GM18520 (cell line): ENCODE results near the gene ITPR2.
A peak's percentile ranks its signal among the peaks of the same experiment; 100 is the strongest.

Experiments
- ATAC-seq: cut with Tn5 transposase; IDR thresholded peaks from one replicate; pipeline ENCODE4 v1.9.1; 2021; ENCODE audit not compliant: unreplicated experiment

ITPR2 gene

DNA sequence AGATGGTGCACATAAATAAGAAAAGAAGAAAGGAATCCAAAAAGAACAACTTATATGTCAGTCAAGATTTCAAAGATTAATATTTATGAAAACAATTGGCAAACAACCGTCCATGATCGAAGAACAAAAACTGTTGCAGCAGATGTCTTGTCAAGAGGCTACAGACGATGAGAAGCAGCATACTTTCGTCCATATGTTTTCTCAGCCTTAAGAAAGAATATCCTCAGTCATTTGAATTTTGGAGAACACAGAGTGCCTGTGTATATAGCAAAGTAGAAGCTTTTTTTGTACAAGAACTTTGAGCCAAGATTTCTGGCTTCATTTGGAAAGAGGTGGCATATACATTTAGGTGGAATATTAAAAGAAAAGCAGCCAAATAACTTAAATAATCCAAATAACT is 297.2 kb downstream of the ITPR2 start:
- no peak for ATAC-seq

DNA sequence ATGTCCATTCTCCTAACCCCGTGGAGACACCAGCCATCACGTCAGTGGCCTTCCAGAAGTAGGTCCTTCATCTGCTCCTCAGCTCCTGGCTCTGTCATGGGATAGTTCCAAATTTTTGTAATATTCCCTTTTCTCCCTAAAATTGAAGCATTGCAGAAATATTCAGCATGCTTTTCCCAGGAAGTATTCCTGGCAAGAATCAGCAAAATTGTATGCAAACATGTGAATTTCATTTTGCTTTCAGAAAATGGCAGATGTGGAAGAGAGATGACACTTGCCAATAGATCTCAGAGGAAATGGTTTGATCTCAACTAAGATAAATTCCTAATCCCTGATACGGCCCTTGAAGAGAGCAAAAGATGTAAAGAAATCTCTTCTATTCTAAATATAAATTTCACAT is 298.9 kb downstream of the ITPR2 start:
- ATAC-seq: no peak

DNA sequence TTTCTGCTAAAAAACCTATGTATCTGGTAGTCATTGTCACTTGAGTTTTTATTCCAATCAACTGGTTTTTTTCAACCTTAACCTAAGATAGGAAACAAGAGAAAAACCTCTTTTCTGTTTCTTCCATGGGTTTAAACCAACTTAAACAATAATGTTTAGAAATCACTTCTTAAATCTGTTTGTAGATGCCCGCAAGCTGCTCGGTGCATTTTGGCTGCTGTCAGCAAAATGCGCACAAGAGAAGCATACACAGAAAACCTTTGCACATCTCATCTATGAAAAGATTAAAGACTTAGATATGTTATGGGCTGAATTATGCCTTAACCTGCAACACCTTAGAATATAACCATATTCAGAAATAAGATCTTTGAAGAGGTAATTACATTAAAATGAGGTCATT is 299.8 kb downstream of the ITPR2 start:
- no peak for ATAC-seq

DNA sequence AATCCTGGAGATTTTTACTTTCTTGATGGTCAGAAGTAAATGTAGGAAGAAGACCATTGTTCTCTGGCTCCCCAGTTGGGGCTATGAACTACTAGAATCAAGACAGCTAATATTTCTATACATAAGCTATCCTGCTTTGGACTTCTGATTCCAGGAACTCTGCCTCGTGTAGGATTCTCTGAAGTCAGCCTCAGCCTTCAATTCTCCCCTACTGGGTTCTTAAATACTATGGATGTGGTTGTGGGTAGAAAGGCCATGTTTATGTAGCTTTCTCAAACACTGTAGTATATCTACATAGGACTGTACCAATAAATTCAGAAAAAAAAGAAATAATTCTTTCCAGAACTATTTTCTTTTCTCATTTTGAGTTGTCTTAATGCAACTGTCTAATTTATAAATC is 302.5 kb downstream of the ITPR2 start:
- ATAC-seq: no peak

DNA sequence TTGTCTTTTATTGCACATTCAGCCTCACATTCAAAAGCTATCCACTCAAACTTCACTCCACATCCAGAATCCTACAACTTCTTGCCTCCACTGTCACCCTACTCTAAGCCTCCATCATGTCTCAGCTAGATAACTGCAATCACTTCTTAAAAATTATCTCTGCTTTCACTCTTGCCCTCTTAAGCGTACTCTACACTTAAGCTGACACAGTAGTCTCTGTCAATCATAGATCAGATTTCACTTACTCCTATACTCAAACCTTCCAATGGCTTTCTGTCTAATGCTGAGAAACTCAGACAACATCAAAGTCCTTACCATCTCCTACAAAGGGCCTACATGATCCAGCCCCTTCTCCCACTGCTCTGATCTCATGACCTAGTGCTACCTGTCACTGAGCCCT is 304.1 kb downstream of the ITPR2 start:
- ATAC-seq: no peak

DNA sequence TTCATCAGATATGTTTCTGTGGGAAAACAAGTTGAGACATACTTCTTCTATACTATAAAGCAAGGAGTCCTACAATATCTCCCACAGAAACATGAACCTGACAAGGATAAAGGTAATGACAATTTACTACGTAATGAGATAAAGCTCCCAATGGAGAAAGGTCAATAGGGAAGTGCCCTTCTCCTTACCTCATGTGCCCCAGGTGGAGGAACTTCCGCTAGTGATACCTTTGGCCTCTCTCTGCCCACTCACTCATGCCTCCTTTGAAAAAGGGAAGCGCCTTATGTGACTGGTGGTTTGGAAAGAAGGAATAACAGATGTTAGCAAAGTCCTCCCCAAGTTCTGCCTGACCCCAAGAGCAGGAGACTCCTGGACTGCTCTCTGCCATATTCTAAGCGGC is 305.3 kb downstream of the ITPR2 start:
- no peak for ATAC-seq

DNA sequence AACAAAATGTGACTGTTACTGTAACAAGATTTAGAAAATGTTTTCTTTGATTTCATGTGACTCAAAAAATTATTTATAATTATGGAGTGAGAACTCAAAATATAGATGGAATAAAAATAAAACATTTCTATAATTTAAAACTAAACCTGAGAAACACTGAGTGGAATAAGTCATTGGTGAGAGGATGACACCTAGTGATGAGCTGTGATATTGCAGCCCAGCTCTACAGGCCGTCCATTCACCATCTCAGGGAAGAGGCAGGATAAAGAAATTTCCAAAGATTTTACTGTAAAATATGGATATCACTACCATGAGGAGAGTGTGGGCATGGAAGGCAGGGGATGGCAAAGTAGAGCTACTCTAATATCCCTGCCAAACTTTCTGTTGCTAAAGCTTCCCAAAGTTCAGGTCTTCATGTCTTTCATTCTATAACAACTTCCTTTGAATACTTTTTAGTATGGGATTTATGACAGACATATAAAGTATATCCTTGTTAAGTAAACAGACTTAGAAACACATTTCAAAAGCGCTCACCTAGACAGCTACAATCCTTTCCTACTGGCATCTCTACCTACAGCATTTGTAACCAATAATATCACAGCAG is 308.0 kb downstream of the ITPR2 start:
- ATAC-seq: no peak

DNA sequence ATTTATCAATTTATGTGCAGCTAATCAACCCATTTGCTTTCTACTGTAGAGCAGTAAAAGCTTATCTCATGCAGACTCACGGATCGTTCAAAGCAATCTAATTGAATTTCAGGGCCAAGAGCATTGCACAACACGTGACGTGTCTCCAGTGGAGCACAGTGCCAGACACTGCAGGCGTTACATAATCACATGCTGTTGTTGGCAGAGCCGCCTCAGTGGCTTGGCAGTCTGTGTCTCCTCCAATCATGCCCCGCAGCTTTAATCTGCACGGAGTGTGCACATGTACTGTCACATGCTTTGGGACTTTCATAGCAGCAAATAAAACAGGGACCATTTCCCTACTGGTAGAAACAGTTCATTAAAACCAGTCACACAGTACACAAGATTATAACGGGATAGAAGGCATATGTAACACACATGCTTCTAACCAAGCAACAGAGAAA is 309.3 kb downstream of the ITPR2 start:
- no peak for ATAC-seq

DNA sequence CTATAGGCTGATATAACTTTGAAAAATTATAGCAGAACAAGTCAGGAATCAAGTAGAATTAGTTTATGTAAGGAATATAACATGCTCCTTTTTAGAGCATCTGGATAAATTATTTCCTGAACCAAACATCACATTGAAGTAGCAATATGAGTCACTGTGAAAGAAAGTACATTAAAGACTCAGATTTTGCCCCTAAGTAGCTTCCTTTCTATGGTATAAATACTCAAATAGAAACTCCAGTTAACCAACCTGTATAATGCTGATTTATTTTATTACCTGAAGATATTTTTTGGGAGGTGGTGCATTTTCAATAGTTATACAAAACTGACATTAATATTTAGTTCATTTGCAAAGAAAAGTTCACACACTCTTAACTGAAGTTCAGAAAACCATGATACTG is 312.1 kb downstream of the ITPR2 start:
- no peak for ATAC-seq

DNA sequence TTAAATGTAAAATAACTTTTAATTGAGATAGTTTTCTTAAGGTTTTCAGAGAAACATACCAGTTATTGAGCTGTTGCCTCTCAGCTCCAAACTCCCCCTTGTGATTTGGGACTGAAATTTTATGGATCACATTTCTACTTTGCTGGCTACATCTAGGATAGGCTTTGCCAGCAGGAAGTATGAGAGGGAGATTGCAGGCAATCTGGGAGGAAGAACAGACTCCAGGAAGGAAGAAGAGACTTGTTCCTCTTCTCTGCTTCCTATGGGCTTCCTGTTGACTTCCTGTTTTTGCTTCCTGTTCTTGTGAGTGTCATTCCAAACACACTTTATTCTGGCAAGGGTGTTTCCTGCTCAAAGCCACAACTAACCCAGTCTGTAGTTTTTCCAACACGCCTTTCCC is 312.9 kb downstream of the ITPR2 start:
- ATAC-seq: no peak

DNA sequence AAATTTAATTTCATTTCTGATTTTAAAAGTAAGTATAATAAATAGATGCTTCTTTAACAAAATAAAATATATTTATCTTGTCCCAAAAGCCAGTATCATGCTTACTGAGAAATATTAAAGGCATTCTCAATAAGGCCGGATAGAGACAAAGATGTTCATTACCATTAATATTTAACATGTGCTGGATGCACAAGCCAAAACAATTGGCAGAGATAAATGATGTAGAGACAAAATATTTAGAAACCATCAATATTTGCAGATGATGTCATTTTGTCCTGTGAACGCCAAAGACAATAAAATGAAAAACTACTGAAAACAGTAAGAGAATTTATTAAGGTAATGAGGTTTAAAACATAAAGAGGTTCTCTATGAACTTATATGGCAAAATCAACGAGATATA is 313.5 kb downstream of the ITPR2 start:
- ATAC-seq: no peak

DNA sequence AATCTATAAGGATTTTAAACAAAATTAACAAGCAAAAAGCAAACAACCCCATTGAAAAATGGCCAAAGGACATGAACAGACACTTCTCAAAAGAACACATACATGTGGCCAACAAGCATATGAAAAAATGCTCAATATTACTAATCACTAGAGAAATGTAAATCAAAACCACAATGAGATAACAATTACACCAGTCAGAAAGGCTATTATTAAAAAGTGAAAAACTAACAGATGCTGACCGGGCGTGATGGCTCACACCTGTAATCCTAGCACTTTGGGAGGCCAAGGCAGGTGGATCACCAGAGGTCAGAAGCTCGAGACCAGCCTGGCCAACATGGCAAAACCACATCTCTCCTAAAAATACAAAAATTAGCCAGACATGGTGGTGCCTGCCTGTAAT is 315.7 kb downstream of the ITPR2 start:
- ATAC-seq: peak; percentile 77

DNA sequence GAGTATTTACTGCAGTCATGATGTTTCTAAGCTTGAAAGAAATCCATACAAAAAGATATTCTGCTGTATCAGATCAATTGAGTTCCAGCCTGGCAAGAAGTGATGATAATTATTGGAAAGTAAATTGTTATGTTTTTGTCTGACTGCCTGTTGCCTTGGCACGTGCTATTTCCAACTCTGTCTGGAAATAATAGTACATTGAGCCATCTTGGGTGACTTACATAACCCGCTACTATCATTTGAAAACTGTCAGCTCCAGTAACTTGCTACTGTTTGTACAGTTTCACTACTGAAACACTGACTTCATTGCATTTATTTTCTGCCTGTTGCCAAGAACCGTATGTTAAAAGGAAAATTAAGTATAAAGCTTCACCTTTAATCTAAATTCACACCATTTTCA is 318.6 kb downstream of the ITPR2 start:
- ATAC-seq: no peak

DNA sequence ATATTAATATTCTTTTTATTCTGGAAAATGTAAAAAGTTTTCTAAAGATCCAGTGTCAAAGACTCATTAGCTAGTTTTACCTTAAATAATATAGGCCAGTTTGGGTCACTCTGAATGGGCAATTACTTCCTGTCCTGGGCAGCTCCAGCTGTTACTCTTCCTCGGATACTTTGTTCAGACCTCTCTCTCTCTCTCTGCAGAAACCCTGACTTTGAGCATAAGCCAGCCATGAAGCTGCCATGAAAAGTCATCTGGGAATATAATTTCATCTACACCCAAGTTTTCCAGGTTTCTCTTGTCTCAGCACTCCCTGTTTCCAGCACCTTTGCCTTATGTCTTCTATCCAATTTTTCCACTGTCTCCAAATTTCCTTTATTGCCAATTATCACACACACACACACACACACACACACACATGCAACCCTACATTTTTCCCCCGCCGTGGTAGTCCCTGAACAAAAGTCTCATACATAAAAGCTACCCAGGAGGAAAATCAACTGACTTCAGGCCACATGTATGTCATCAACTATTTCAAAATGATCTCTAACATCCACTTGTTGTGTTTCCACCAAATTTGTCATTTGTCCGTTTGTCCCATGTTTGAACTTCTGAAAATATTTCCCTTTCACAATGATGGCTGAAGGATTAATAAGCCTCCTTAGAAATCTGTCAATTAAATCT is 319.5 kb downstream of the ITPR2 start:
- ATAC-seq: no peak

DNA sequence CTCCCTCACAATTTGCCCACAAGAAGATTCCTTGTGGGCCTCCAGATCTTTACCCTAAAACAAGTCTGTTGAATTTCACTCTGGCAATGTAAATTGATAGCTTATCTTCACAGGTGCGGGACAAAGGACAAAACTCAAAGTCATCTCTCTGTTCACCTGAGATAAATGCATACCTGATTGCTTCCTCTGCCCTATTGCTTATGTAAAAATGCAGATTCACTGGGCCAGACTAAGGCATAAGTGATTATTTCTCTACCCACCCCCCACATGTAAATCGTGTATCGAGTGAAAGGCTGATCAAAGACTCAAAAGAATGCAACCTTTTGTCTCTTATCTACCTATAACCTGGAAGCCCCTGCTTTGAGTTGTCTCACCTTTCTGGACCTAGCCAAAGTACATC is 320.8 kb downstream of the ITPR2 start:
- ATAC-seq: no peak

DNA sequence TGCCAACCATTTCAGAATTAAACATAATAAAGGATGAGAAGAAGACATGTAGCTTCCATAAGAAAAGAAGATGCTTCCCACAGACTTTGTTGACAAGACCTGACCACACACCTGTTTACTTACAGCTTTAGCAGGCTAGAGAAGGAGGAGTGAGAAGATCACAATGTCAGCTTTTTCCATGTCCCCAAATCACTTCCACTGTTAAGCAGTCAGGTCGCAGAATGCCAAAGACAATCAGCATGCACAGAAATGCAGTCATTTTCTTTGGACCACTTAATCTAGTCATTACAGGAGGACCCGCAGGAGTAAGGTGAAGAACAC is 322.7 kb downstream of the ITPR2 start:
- no peak for ATAC-seq

DNA sequence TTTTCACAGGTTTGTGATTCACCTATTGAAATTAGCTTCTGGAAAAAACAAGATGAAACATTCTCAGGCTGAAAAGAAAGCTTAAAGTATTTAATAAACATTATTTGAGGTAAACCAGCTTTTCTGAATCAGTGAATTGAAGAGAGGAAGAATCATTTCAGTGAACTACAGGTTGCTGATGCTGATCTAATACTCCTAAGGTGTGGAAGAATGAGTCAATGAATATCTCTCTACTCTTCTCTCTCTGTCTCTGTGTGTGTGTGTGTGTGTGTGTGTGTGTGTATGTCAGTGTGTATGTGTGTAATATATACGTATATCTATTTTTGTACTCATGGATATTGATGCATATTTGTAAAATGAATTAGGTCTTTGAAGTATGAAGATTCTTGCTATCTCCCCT is 325.4 kb downstream of the ITPR2 start:
- ATAC-seq: no peak

DNA sequence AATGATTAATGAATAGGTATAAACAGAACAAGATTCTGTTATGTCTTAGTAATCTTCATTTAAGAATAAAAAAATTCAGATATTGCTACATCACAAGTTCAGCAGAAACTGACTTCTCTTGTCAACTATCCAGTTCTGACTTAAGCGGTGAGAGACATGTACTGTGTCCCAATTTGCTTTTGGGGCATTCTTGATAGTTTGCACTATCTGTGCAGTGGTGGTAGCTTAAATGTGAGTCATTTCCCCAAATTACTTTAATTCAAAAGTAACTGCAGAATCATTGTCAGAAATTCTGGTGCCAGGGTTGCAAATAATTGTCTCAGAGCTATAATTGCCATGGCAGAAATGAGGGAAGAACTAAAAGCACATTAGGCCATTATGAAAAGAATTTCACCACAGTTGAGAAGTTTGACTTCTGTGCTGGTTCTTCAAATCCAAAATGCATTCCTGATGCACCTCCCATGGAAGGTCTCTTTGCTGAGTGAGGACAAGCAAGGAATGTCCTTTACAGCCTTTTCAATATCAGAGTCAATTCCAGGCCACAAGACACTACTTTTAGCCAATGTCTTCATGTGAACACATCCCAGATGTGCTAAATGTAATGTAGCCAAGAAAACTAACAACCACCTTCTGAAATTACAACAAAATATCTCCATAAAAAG is 332.9 kb downstream of the ITPR2 start:
- no peak for ATAC-seq

DNA sequence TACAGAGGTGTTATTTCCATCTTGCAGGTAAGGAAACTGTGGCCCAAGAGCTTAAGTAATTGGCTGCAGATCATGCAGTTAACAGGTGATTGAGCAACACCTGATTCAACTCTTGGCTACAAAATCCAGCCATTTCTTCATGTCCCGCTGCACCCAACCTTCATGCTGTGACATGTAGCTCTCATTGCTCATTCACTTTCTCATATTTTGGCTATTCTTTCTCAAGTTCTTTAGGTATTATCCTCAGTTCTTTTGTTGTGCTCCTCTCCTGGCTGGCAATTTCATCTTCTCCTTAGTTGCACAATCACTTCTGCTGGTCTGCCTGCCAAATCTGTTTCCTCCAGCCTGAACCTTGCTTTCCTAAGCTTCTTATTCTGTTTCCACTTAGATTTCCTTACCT is 336.8 kb downstream of the ITPR2 start:
- no peak for ATAC-seq

DNA sequence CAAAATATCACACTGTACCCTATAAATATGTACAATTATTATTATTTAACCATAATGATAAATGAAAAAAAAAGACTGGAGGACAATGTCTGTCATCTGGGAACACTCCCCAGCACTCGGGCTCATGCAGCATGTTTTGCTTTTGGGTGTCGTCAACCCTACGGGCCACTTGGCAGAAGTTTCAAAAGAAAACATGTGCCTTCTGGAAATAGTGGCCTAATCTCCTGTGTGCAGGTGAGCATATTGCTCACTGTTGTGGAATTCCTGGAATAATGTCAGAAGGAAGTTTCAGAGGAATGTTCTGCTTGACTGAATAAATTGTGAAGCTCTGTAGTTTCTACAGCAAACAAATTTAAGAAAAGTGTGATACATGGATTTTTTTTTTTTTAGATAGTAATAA is 339.3 kb downstream of the ITPR2 start:
- ATAC-seq: no peak

DNA sequence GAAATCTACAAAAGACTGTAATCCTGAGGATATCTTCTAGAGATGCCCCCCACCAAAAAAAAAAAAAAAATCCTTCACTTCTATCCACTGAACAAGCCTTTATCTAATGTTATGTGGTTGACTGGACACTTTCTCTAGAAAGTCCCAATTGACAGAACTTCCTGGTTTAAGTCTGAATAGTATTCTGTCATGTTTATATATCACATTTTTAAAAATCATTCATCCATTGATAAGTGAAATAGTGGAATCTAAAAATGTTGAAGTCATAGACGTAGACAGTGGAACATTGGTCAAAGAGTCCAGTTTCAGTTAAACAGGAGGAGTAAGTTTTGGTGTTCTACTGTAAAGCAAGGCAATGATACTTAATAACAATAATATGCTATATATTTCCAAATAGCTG is 340.6 kb downstream of the ITPR2 start:
- ATAC-seq: no peak

DNA sequence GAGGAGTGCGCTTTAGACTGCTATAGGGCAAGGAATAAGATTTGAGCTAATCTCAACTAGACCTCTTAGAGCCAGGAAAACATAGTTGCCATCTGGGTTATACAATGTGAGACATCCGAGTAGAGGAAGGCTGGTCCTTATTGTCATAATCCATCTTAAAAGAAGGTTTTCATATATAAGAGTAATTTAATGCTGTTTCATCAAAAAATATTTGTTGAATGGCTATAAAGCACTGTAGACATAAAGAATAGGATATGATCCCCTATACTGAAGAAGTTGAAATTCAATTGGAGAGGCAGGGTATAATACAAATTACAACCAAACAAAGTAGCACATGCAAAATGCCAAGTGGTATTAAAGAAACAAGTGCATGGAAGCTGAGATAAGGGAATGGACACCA is 343.1 kb downstream of the ITPR2 start:
- no peak for ATAC-seq

DNA sequence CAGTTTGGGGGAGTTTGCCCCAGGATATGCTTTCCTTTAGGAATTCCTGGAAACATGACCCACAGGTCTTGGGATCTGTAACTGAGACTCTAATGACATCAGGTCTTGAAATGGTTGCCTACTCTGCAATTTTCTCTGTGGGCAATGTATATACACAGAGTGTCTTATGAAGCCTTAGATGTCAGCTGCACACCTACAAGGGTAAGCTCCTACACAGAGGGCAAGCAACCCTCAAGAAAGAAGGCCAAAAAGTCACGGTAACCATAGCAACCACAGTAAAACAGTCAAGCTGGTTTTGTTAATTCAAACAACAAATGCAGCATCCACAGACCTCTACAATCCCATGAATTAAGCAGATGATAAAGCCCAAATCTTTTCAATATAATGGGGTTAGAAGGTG is 344.6 kb downstream of the ITPR2 start:
- no peak for ATAC-seq
